ENCODE results near the gene HMOX1. TPM values are rescaled to one million over a fixed set of nuclear protein-coding genes. Genes with fewer than 3 reads are reported as not detected.

Gene HMOX1
- total RNA-seq, 1 donor from 2014 or later: 26.8 TPM

GRCh38 chr22:35369996-35370395 is 10.9 kb upstream of the HMOX1 start:
- TF ChIP-seq POLR2A (IDR thresholded peaks at IDR 0.05): no peak
- no peak for TF ChIP-seq CTCF (IDR thresholded peaks at IDR 0.05)
- no peak for TF ChIP-seq POLR2AphosphoS5 (IDR thresholded peaks at IDR 0.05; ENCODE audit: insufficient read depth in 1 of 2, low read depth in 1 of 2)
- Histone ChIP-seq H3K27ac (no peak overlapping the region), H3K4me1 (peaks cover 11% of the 10 kb centered on the region), H3K27me3 (no peaks in the 10 kb centered on the region), H3K9me3 (no peaks in the 10 kb centered on the region), H3K4me3 (no peak overlapping the region), H3K36me3 (no peaks in the 10 kb centered on the region)
- no peak for DNase-seq (ENCODE audit: extremely low spot score in 2 of 2)
- intact Hi-C loops (cut with DNase I): no loop called here

GRCh38 chr22:35373781-35374180 is 7.1 kb upstream of the HMOX1 start:
- TF ChIP-seq POLR2AphosphoS5 (IDR thresholded peaks at IDR 0.05; ENCODE audit: insufficient read depth in 1 of 2, low read depth in 1 of 2): no peak
- no peak for TF ChIP-seq CTCF (IDR thresholded peaks at IDR 0.05)
- TF ChIP-seq POLR2A (IDR thresholded peaks at IDR 0.05): no peak
- intact Hi-C loops (cut with DNase I): no loop called here
- H3K9me3 ChIP-seq: no peaks in the 10 kb centered on the region
- H3K27me3 ChIP-seq: no peaks in the 10 kb centered on the region
- peaks cover 30% of the 10 kb centered on the region for H3K4me1 ChIP-seq
- H3K4me3 ChIP-seq: no peak overlapping the region
- H3K36me3 ChIP-seq: no peaks in the 10 kb centered on the region
- no peak for DNase-seq (ENCODE audit: extremely low spot score in 2 of 2)
- H3K27ac ChIP-seq: no peak overlapping the region

GRCh38 chr22:35375031-35375430 is 5.9 kb upstream of the HMOX1 start:
- no peak overlapping the region for H3K4me3 ChIP-seq
- H3K9me3 ChIP-seq: no peaks in the 10 kb centered on the region
- H3K36me3 ChIP-seq: no peaks in the 10 kb centered on the region
- peaks cover 32% of the 10 kb centered on the region for H3K4me1 ChIP-seq
- no peak for DNase-seq (ENCODE audit: extremely low spot score in 2 of 2)
- H3K27me3 ChIP-seq: no peaks in the 10 kb centered on the region
- intact Hi-C loops (cut with DNase I): no loop called here
- no peak overlapping the region for H3K27ac ChIP-seq
- TF ChIP-seq POLR2A (IDR thresholded peaks at IDR 0.05) (no peak), CTCF (IDR thresholded peaks at IDR 0.05) (no peak), POLR2AphosphoS5 (IDR thresholded peaks at IDR 0.05; ENCODE audit: insufficient read depth in 1 of 2, low read depth in 1 of 2) (no peak)

- Histone ChIP-seq H3K9me3 (no peaks in the 10 kb centered on the region), H3K36me3 (no peaks in the 10 kb centered on the region), H3K27me3 (no peaks in the 10 kb centered on the region), H3K27ac (peak overlapping the region; percentile 81), H3K4me1 (peaks cover 37% of the 10 kb centered on the region), H3K4me3 (no peak overlapping the region)
- intact Hi-C loops (cut with DNase I): no loop called here
- no peak for TF ChIP-seq POLR2A (IDR thresholded peaks at IDR 0.05)
- TF ChIP-seq CTCF (IDR thresholded peaks at IDR 0.05): no peak
- no peak for TF ChIP-seq POLR2AphosphoS5 (IDR thresholded peaks at IDR 0.05; ENCODE audit: insufficient read depth in 1 of 2, low read depth in 1 of 2)
- DNase-seq (ENCODE audit: extremely low spot score in 2 of 2): no peak
These were observed 5.4 kb upstream of the HMOX1 start for GRCh38 chr22:35375526-35375925.

GRCh38 chr22:35376728-35377472 is 4.0 kb upstream of the HMOX1 start:
- Histone ChIP-seq H3K27me3 (no peaks in the 10 kb centered on the region), H3K4me1 (peaks cover 40% of the 10 kb centered on the region), H3K4me3 (no peak overlapping the region)

More at GRCh38 chr22:35376728-35377472, 4.0 kb upstream of the HMOX1 start:
- TF ChIP-seq POLR2AphosphoS5 (IDR thresholded peaks at IDR 0.05; ENCODE audit: insufficient read depth in 1 of 2, low read depth in 1 of 2) (peak; percentile 94 to 99), POLR2A (IDR thresholded peaks at IDR 0.05) (no peak), CTCF (IDR thresholded peaks at IDR 0.05) (no peak)
- Histone ChIP-seq H3K36me3 (no peaks in the 10 kb centered on the region), H3K9me3 (no peaks in the 10 kb centered on the region), H3K27ac (peak overlapping the region; percentile 81)
- intact Hi-C loops (cut with DNase I): no loop called here
- peak in 1 of 2 donors; percentile 98 for DNase-seq (ENCODE audit: extremely low spot score in 2 of 2)

All from vagina (tissue), 2 donors.